ENCODE measurements around the gene MYH7. TPM values are rescaled to one million over a fixed set of nuclear protein-coding genes. Genes with fewer than 3 reads are reported as not detected.

Gene MYH7
- total and polyA plus RNA-seq, 2 of the 4 experiments (the other 2 are of a cell fraction): not detected

GRCh38 chr14:23382731-23383440 is 52.6 kb downstream of the MYH7 start:
- intact Hi-C loops (cut with micrococcal nuclease): no loop called here
- no peak overlapping the region for H4K91ac ChIP-seq (ENCODE audit: insufficient read depth, low read depth, low read length)
- TF ChIP-seq RFX5 (IDR thresholded peaks at IDR 0.05; ENCODE audit: low read depth, low read length) (no peak), POLR2A (IDR thresholded peaks at IDR 0.05; ENCODE audit: low read depth, low read length) (no peak), SMC3 (IDR thresholded peaks at IDR 0.05; ENCODE audit: low read depth, low read length) (no peak), RAD21 (IDR thresholded peaks at IDR 0.05; ENCODE audit: low read length) (no peak), CTCF (conservative IDR thresholded peaks at IDR 0.05; ENCODE audit: low read depth, low read length) (no peak), CHD1 (IDR thresholded peaks at IDR 0.05; ENCODE audit: low read depth, low read length) (no peak), RCOR1 (IDR thresholded peaks at IDR 0.05; ENCODE audit: insufficient replicate concordance, low read length) (no peak), ELK1 (IDR thresholded peaks at IDR 0.05; ENCODE audit: borderline replicate concordance, low read depth, low read length) (no peak), FOS (IDR thresholded peaks at IDR 0.05; ENCODE audit: low read depth, low read length) (no peak), MAZ (IDR thresholded peaks at IDR 0.05; ENCODE audit: borderline replicate concordance, low read depth, low read length) (no peak), MAFK (IDR thresholded peaks at IDR 0.05; ENCODE audit: low read depth, low read length) (no peak), NFE2L2 (IDR thresholded peaks at IDR 0.05; ENCODE audit: low read depth, low read length) (no peak), USF2 (IDR thresholded peaks at IDR 0.05; ENCODE audit: low read depth, low read length) (no peak), CEBPB (IDR thresholded peaks at IDR 0.05; ENCODE audit: low read depth, low read length) (no peak), MXI1 (IDR thresholded peaks at IDR 0.05; ENCODE audit: borderline replicate concordance, low read depth, low read length) (no peak), BHLHE40 (IDR thresholded peaks at IDR 0.05; ENCODE audit: low read depth, low read length) (no peak)
- H3K4me2 ChIP-seq (ENCODE audit: low read depth, low read length): no peak overlapping the region
- H2AK5ac ChIP-seq (ENCODE audit: low read depth, low read length): no peak overlapping the region
- H4K8ac ChIP-seq (ENCODE audit: low read depth in 2 of 2, low read length in 2 of 2): no peak overlapping the region
- no peak overlapping the region for H2BK15ac ChIP-seq (ENCODE audit: low read depth, low read length)
- H3K9me1 ChIP-seq (ENCODE audit: insufficient read depth, low read length): no peaks in the 10 kb centered on the region
- CTCF ChIA-PET: no interaction called here
- no peak overlapping the region for H2BK120ac ChIP-seq (ENCODE audit: low read depth, low read length)
- POLR2A ChIA-PET (ENCODE audit: unreplicated experiment): no interaction called here
- no peak overlapping the region for H2BK20ac ChIP-seq (ENCODE audit: low read depth, low read length)
- WGBS, 2 experiments (ENCODE audit: extremely low coverage in 2 of 2, insufficient read length in 1 of 2): 53% methylated on average over 2 of the region's 10 CpGs; no CpG with 5 or more reads in 1 of the 2 experiments
- H3K9ac ChIP-seq (ENCODE audit: low read depth, low read length): no peak overlapping the region
- ATAC-seq (ENCODE audit: low read depth) (no peak), DNase-seq (no peak)
- H2AK9ac ChIP-seq (replicated peaks; ENCODE audit: low read depth, low read length, poor library complexity): no peak overlapping the region
- no peak overlapping the region for H2AFZ ChIP-seq (replicated peaks; ENCODE audit: low read length, poor library complexity)
- H3K27ac ChIP-seq (ENCODE audit: insufficient read depth, low read length): no peak overlapping the region
- H3K23ac ChIP-seq (ENCODE audit: low read depth, low read length): no peak overlapping the region
- H3K36me3 ChIP-seq (ENCODE audit: control insufficient read depth, insufficient read depth, low read length): no peaks in the 10 kb centered on the region
- H3K4me1 ChIP-seq (ENCODE audit: control insufficient read depth, insufficient read depth, low read length): no peaks in the 10 kb centered on the region
- H3K4me3 ChIP-seq (ENCODE audit: insufficient read depth, low read depth, low read length): no peak overlapping the region
- H3K27me3 ChIP-seq (ENCODE audit: control insufficient read depth, insufficient read depth, low read length): peaks cover 43% of the 10 kb centered on the region
- no peak overlapping the region for H3K4ac ChIP-seq (ENCODE audit: low read depth, low read length)
- no peak overlapping the region for H3K56ac ChIP-seq (ENCODE audit: extremely low read depth, insufficient read depth, low read length)
- dilution Hi-C loops (cut with HindIII; ENCODE audit: low sequenced_read_pairs, unreplicated experiment): no loop called here
- H3K79me1 ChIP-seq (ENCODE audit: low read depth in 1 of 2, low read length in 2 of 2): no peaks in the 10 kb centered on the region
- H3K14ac ChIP-seq (replicated peaks; ENCODE audit: low read depth, low read length): no peak overlapping the region
- in situ Hi-C loops (cut with MboI; ENCODE audit: low sequenced_read_pairs): no loop called here
- no peaks in the 10 kb centered on the region for H4K20me1 ChIP-seq (ENCODE audit: insufficient read depth, low read length)
- no peak overlapping the region for H3K18ac ChIP-seq (ENCODE audit: low read depth, low read length)
- no peak overlapping the region for H2BK5ac ChIP-seq (ENCODE audit: low read depth, low read length, poor library complexity, severe bottlenecking)
- no peaks in the 10 kb centered on the region for H3K9me3 ChIP-seq (ENCODE audit: control insufficient read depth, insufficient read depth, low read length)
- H4K5ac ChIP-seq (ENCODE audit: low read depth, low read length): no peak overlapping the region
- no TSS peak for BruUV-seq (replicated peaks)
